Hepatocyte (in vitro differentiated cells): ENCODE results near the gene ARL15. TPM values are rescaled to one million over a fixed set of nuclear protein-coding genes. Genes with fewer than 3 reads are reported as not detected.

Experiments used
- DNase-seq: peaks from one replicate; pipeline ENCODE4 v3.0.0-alpha.2; 2016; ENCODE audit warnings: low spot score
- H2AFZ ChIP-seq: fragments of 200-600 bp; sonication (generic); 2 replicates; pipeline ENCODE4 v1.6.0; 2016; ENCODE audit warnings: antibody characterized with exemption, mild to moderate bottlenecking
- H3K27ac ChIP-seq: fragments of 200-600 bp; sonication (generic); 2 replicates; pipeline ENCODE4 v1.5.1; 2016; ENCODE audit warnings: mild to moderate bottlenecking
- H3K27me3 ChIP-seq: fragments of 200-600 bp; sonication (generic); 2 replicates; pipeline ENCODE4 v1.6.1; 2016
- H3K36me3 ChIP-seq: fragments of 200-600 bp; sonication (generic); replicated peaks from 2 replicates; pipeline ENCODE4 v1.5.1; 2016; ENCODE audit warnings: low read depth; ENCODE audit not compliant: insufficient read depth
- H3K4me1 ChIP-seq: fragments of 200-600 bp; sonication (generic); 2 replicates; pipeline ENCODE4 v1.5.1; 2016; ENCODE audit warnings: mild to moderate bottlenecking, moderate library complexity; ENCODE audit not compliant: insufficient read depth
- H3K4me2 ChIP-seq: fragments of 200-600 bp; sonication (generic); 2 replicates; pipeline ENCODE4 v1.6.0; 2016
- H3K4me3 ChIP-seq: fragments of 200-600 bp; sonication (generic); 2 replicates; pipeline ENCODE4 v1.5.1; 2016; ENCODE audit warnings: mild to moderate bottlenecking
- H3K79me2 ChIP-seq: fragments of 200-600 bp; sonication (generic); 2 replicates; pipeline ENCODE4 v1.6.0; 2017; ENCODE audit warnings: mild to moderate bottlenecking
- H3K9me2 ChIP-seq: fragments of 200-600 bp; sonication (generic); replicated peaks from 2 replicates; pipeline ENCODE4 v1.6.0; 2017; ENCODE audit warnings: mild to moderate bottlenecking; ENCODE audit not compliant: insufficient read depth
- H3K9me3 ChIP-seq: fragments of 200-600 bp; sonication (generic); 2 replicates; pipeline ENCODE4 v1.5.1; 2016; ENCODE audit warnings: low read depth, mild to moderate bottlenecking
- H4K20me1 ChIP-seq: fragments of 200-600 bp; sonication (generic); 2 replicates; pipeline ENCODE4 v1.6.0; 2016; ENCODE audit warnings: mild to moderate bottlenecking; ENCODE audit not compliant: insufficient read depth, poor library complexity, severe bottlenecking
- CTCF ChIP-seq: fragments of 200-600 bp; sonication (generic); IDR thresholded peaks from 2 replicates; pipeline ENCODE4 v1.5.1; 2016; ENCODE audit warnings: antibody characterized with exemption, mild to moderate bottlenecking; ENCODE audit not compliant: poor library complexity
- EZH2 ChIP-seq: fragments of 200-600 bp; sonication (generic); IDR thresholded peaks from 2 replicates; pipeline ENCODE4 v1.6.1; 2016; ENCODE audit warnings: antibody characterized with exemption, mild to moderate bottlenecking, borderline replicate concordance
- EZH2phosphoT487 ChIP-seq: fragments of 200-600 bp; sonication (generic); IDR thresholded peaks from one replicate; pipeline ENCODE4 v1.6.1; 2018; ENCODE audit warnings: antibody characterized with exemption, mild to moderate bottlenecking, low read depth, moderate library complexity; ENCODE audit not compliant: unreplicated experiment, severe bottlenecking
- WGBS: methylation state at CpG from one replicate; pipeline ENCODE4 v1.1.6; 2016; ENCODE audit warnings: low lambda C conversion rate; ENCODE audit errors: missing lambda C conversion rate; 5-methylcytosine and 5-hydroxymethylcytosine counted together
- polyA plus RNA-seq: library from polyadenylated mRNA; unstranded; fragments of >200 nt; fragmentation: Nextera tagmentation; extraction: Ambion mirVana; gene quantifications from 2 replicates; pipeline ENCODE4 v1.2.1, GENCODE V29; 2016
- total RNA-seq: library from RNA; depleted of rRNA; stranded (reverse); fragments of >200 nt; gene quantifications from 2 replicates; pipeline ENCODE4 v1.2.3, GENCODE V29; 2014

Gene ARL15
- total and polyA plus RNA-seq, 2 experiments from 2014 or later, result 13.3 to 66.3 TPM

DNA sequence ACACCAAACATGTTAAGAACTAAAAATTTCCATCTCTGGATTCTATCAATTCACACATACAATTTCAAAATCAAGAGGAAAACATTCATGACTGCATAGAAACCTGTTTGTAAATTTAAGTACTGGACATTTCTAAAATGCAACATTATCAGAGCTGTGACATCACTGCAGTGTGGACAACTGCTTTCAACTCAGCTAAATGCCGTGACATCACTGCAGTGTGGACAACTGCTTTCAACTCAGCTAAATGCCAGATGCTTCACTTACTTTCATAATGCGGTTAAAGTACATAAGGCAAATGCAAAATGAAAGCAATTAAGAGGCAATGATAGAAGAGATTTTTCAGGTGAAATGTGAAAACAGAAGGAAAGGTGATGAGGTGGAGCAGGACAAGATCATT, 161.5 kb downstream of the ARL15 start:
- Histone ChIP-seq H2AFZ (no peak overlapping the region), H3K27ac (no peak overlapping the region), H3K27me3 (no peaks in the 10 kb centered on the region), H3K79me2 (no peaks in the 10 kb centered on the region), H3K9me3 (no peaks in the 10 kb centered on the region), H3K4me3 (no peak overlapping the region), H3K4me1 (peaks cover 6% of the 10 kb centered on the region), H3K36me3 (no peaks in the 10 kb centered on the region), H4K20me1 (no peaks in the 10 kb centered on the region), H3K4me2 (no peak overlapping the region), H3K9me2 (no peaks in the 10 kb centered on the region)
- no peak for TF ChIP-seq CTCF
- no peak for TF ChIP-seq EZH2phosphoT487
- TF ChIP-seq EZH2, result no peak
- no peak for DNase-seq
- 80% methylated on average over 2 of the region's 2 CpGs for WGBS

- Histone ChIP-seq H3K9me2 (no peaks in the 10 kb centered on the region), H3K4me3 (no peak overlapping the region), H3K36me3 (no peaks in the 10 kb centered on the region), H3K79me2 (no peaks in the 10 kb centered on the region), H2AFZ (no peak overlapping the region), H3K27ac (peak overlapping the region; percentile 9), H3K9me3 (no peaks in the 10 kb centered on the region), H3K27me3 (no peaks in the 10 kb centered on the region), H3K4me1 (peaks cover 6% of the 10 kb centered on the region), H4K20me1 (no peaks in the 10 kb centered on the region), H3K4me2 (peak overlapping the region; percentile 48)
- no peak for DNase-seq
- WGBS, result 45% methylated on average over 6 of the region's 6 CpGs
- TF ChIP-seq CTCF (peak; percentile 34), EZH2phosphoT487 (no peak)
Measured at GRCh38 chr5:54148067-54148845, 162.1 kb downstream of the ARL15 start.

GRCh38 chr5:54146916-54147315, 163.5 kb downstream of the ARL15 start:
- Histone ChIP-seq H3K27me3 (no peaks in the 10 kb centered on the region), H3K9me2 (no peaks in the 10 kb centered on the region), H3K9me3 (no peaks in the 10 kb centered on the region), H3K79me2 (no peaks in the 10 kb centered on the region), H4K20me1 (no peaks in the 10 kb centered on the region), H3K27ac (no peak overlapping the region), H3K4me3 (no peak overlapping the region), H3K4me2 (no peak overlapping the region), H3K36me3 (no peaks in the 10 kb centered on the region), H3K4me1 (peaks cover 6% of the 10 kb centered on the region), H2AFZ (no peak overlapping the region)
- no peak for DNase-seq
- TF ChIP-seq CTCF (no peak), EZH2 (no peak), EZH2phosphoT487 (no peak)
- 100% methylated on average over 1 of the region's 1 CpG for WGBS
